Glutamatergic neuron (in vitro differentiated cells): ENCODE data around the gene KHSRP. TPM values are rescaled to one million over a fixed set of nuclear protein-coding genes. Genes with fewer than 3 reads are reported as not detected.
A peak's percentile ranks its signal among the peaks of the same experiment; 100 is the strongest.

Source experiments
- DNase-seq: peaks from one replicate; pipeline ENCODE4 v3.0.0; 2022
- H3K27ac Mint-ChIP-seq: one replicate; pipeline ENCODE4 v1.8.0; 2020; ENCODE audit warnings: mild to moderate bottlenecking, mixed read lengths, inconsistent platforms; ENCODE audit not compliant: unreplicated experiment
- H3K27me3 Mint-ChIP-seq: one replicate; pipeline ENCODE4 v1.8.0; 2020; ENCODE audit warnings: mild to moderate bottlenecking, moderate library complexity, mixed read lengths, inconsistent platforms; ENCODE audit not compliant: unreplicated experiment
- H3K36me3 Mint-ChIP-seq: one replicate; pipeline ENCODE4 v1.8.0; 2020; ENCODE audit warnings: mild to moderate bottlenecking, mixed read lengths, inconsistent platforms; ENCODE audit not compliant: unreplicated experiment
- H3K4me1 Mint-ChIP-seq: one replicate; pipeline ENCODE4 v1.8.0; 2020; ENCODE audit warnings: mild to moderate bottlenecking, low read depth, mixed read lengths, inconsistent platforms; ENCODE audit not compliant: unreplicated experiment
- H3K4me3 Mint-ChIP-seq: one replicate; pipeline ENCODE4 v1.8.0; 2020; ENCODE audit warnings: mild to moderate bottlenecking, mixed read lengths, inconsistent platforms; ENCODE audit not compliant: unreplicated experiment
- H3K9me3 Mint-ChIP-seq: one replicate; pipeline ENCODE4 v1.8.0; 2020; ENCODE audit warnings: mild to moderate bottlenecking, moderate library complexity, mixed read lengths, inconsistent platforms; ENCODE audit not compliant: unreplicated experiment
- total RNA-seq: library from RNA; stranded (reverse); fragmentation: NEBNext Ultra II Directional; extraction: Animal tissue kit (Norgen Biotek cat#: 25700); gene quantifications from one replicate; pipeline ENCODE4 v1.2.1, GENCODE V29; 2021; ENCODE audit not compliant: unreplicated experiment
- TF ChIP-seq, protein P1 (sequence below): fragments of 200-600 bp; sonication (generic); IDR thresholded peaks from one replicate; pipeline ENCODE4 v1.5.0; 2021; ENCODE audit not compliant: partially characterized antibody, unreplicated experiment

KHSRP gene
- total RNA-seq, 1 donor from 2014 or later = 318 TPM

- H3K9me3 Mint-ChIP-seq = peaks cover 6% of the 10 kb centered on the region
- TF ChIP-seq, protein P1, sequence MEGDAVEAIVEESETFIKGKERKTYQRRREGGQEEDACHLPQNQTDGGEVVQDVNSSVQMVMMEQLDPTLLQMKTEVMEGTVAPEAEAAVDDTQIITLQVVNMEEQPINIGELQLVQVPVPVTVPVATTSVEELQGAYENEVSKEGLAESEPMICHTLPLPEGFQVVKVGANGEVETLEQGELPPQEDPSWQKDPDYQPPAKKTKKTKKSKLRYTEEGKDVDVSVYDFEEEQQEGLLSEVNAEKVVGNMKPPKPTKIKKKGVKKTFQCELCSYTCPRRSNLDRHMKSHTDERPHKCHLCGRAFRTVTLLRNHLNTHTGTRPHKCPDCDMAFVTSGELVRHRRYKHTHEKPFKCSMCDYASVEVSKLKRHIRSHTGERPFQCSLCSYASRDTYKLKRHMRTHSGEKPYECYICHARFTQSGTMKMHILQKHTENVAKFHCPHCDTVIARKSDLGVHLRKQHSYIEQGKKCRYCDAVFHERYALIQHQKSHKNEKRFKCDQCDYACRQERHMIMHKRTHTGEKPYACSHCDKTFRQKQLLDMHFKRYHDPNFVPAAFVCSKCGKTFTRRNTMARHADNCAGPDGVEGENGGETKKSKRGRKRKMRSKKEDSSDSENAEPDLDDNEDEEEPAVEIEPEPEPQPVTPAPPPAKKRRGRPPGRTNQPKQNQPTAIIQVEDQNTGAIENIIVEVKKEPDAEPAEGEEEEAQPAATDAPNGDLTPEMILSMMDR = no peak
- no peak for DNase-seq
- peaks cover 4% of the 10 kb centered on the region for H3K4me1 Mint-ChIP-seq
- peak overlapping the region; percentile 92 for H3K4me3 Mint-ChIP-seq
- peaks cover 15% of the 10 kb centered on the region for H3K36me3 Mint-ChIP-seq
- no peak overlapping the region for H3K27ac Mint-ChIP-seq
- H3K27me3 Mint-ChIP-seq = peaks cover 6% of the 10 kb centered on the region
These were observed 33.5 kb upstream of the KHSRP start for GRCh38 chr19:6457958-6458694.

GRCh38 chr19:6455924-6456323 is 31.3 kb upstream of the KHSRP start:
- Mint-ChIP-seq H3K36me3 (peaks cover 21% of the 10 kb centered on the region), H3K27me3 (peaks cover 6% of the 10 kb centered on the region), H3K9me3 (peaks cover 7% of the 10 kb centered on the region), H3K4me3 (no peak overlapping the region), H3K27ac (no peak overlapping the region), H3K4me1 (peaks cover 4% of the 10 kb centered on the region)
- no peak for DNase-seq
- TF ChIP-seq, protein P1 = no peak

GRCh38 chr19:6453951-6454565 is 29.4 kb upstream of the KHSRP start:
- Mint-ChIP-seq H3K9me3 (peaks cover 6% of the 10 kb centered on the region), H3K27me3 (peaks cover 6% of the 10 kb centered on the region), H3K36me3 (peaks cover 21% of the 10 kb centered on the region), H3K4me1 (peaks cover 4% of the 10 kb centered on the region), H3K27ac (no peak overlapping the region), H3K4me3 (no peak overlapping the region)
- TF ChIP-seq, protein P1 = no peak
- DNase-seq = no peak

- peaks cover 21% of the 10 kb centered on the region for H3K36me3 Mint-ChIP-seq
- TF ChIP-seq, protein P1 = no peak
- no peak for DNase-seq
These were observed 28.3 kb upstream of the KHSRP start for GRCh38 chr19:6452899-6453298.

GRCh38 chr19:6452223-6452614 is 27.6 kb upstream of the KHSRP start:
- TF ChIP-seq, protein P1 = no peak
- H3K9me3 Mint-ChIP-seq = peaks cover 1% of the 10 kb centered on the region
- no peak overlapping the region for H3K4me3 Mint-ChIP-seq
- DNase-seq = no peak
- no peaks in the 10 kb centered on the region for H3K4me1 Mint-ChIP-seq
- no peak overlapping the region for H3K27ac Mint-ChIP-seq
- peaks cover 21% of the 10 kb centered on the region for H3K36me3 Mint-ChIP-seq
- no peaks in the 10 kb centered on the region for H3K27me3 Mint-ChIP-seq

More at GRCh38 chr19:6452899-6453298, 28.3 kb upstream of the KHSRP start:
- H3K9me3 Mint-ChIP-seq = peaks cover 4% of the 10 kb centered on the region
- no peak overlapping the region for H3K4me3 Mint-ChIP-seq
- no peaks in the 10 kb centered on the region for H3K4me1 Mint-ChIP-seq
- H3K27ac Mint-ChIP-seq = no peak overlapping the region
- H3K27me3 Mint-ChIP-seq = peaks cover 2% of the 10 kb centered on the region
